UCSD-AML1 (cell line): Measurements from ENCODE around the gene CCDC51.
"Not testable (repeated sequence)": the region's sequence is repeated elsewhere in the genome, so short reads cannot be mapped to it uniquely, and the experiment has no call there.

Experiments used
- DNase-seq: peaks from one replicate; lab custom pipeline; 2025; ENCODE audit not compliant: unreplicated experiment; lab: John Stamatoyannopoulos, UW

CCDC51 gene

GRCh38 chr3:48408823-48409281, 31.1 kb downstream of the CCDC51 start:
- no peak for DNase-seq

- no peak for DNase-seq
These were observed 32.3 kb downstream of the CCDC51 start for GRCh38 chr3:48407542-48408099.

GRCh38 chr3:48406443-48407431, 33.2 kb downstream of the CCDC51 start:
- no peak for DNase-seq

- no peak for DNase-seq
These were observed 33.9 kb downstream of the CCDC51 start for GRCh38 chr3:48405971-48406370.

- DNase-seq: no peak
These were observed 34.5 kb downstream of the CCDC51 start for GRCh38 chr3:48405343-48405881.

- DNase-seq: no peak
These were observed 35.2 kb downstream of the CCDC51 start for GRCh38 chr3:48404440-48405342.

- no peak for DNase-seq
These were observed 36.1 kb downstream of the CCDC51 start for GRCh38 chr3:48403533-48404439.

GRCh38 chr3:48402907-48403306, 37.0 kb downstream of the CCDC51 start:
- no peak for DNase-seq

- DNase-seq: no peak
These were observed 37.6 kb downstream of the CCDC51 start for GRCh38 chr3:48402281-48402732.

- DNase-seq: not testable (repeated sequence)
These were observed 38.5 kb downstream of the CCDC51 start for GRCh38 chr3:48401434-48401901.

GRCh38 chr3:48400824-48401433, 39.0 kb downstream of the CCDC51 start:
- no peak for DNase-seq

- DNase-seq: no peak
These were observed 40.3 kb downstream of the CCDC51 start for GRCh38 chr3:48399387-48400172.

- no peak for DNase-seq
These were observed 41.1 kb downstream of the CCDC51 start for GRCh38 chr3:48398701-48399386.

- DNase-seq: no peak
These were observed 41.9 kb downstream of the CCDC51 start for GRCh38 chr3:48397767-48398681.

GRCh38 chr3:48395714-48396113, 44.2 kb downstream of the CCDC51 start:
- no peak for DNase-seq

GRCh38 chr3:48394391-48394790, 45.5 kb downstream of the CCDC51 start:
- DNase-seq: no peak

- DNase-seq: no peak
These were observed 51.0 kb downstream of the CCDC51 start for GRCh38 chr3:48388966-48389365.
